MCF 10A (cell line): Measurements from ENCODE around the gene PGC. TPM values are rescaled to one million over a fixed set of nuclear protein-coding genes. Genes with fewer than 3 reads are reported as not detected.
A peak's percentile ranks its signal among the peaks of the same experiment; 100 is the strongest.

Source experiments
- BruUV-seq: library from RNA; stranded (reverse); fragments of 400-500 nt; replicated peaks from 2 replicates; lab custom pipeline; 2021; lab: Mats Ljungman, UMichigan
- CTCF ChIA-PET: fragments of 300-600 bp; sonication (Branson Sonifier 250); formaldehyde crosslinking; extraction: SDS; loops from one replicate; lab custom pipeline; 2021; ENCODE audit warnings: antibody characterized with exemption, inconsistent platforms; lab: Yijun Ruan, JAX
- POLR2A ChIA-PET: fragments of 300-600, 350-650 bp; sonication (Branson Sonifier 250); formaldehyde crosslinking; extraction: SDS; loops from one replicate; lab custom pipeline; 2020; ENCODE audit warnings: antibody characterized with exemption, inconsistent platforms; lab: Yijun Ruan, JAX
- DNase-seq: peaks from one replicate; pipeline ENCODE4 v3.0.0-alpha.2; 2018; ENCODE audit not compliant: unreplicated experiment
- H3K27ac Mint-ChIP-seq: one replicate; pipeline ENCODE4 v1.8.0; 2022; ENCODE audit warnings: mild to moderate bottlenecking, low read depth, mixed read lengths; ENCODE audit not compliant: unreplicated experiment
- H3K27me3 Mint-ChIP-seq: one replicate; pipeline ENCODE4 v1.8.0; 2022; ENCODE audit warnings: mixed read lengths; ENCODE audit not compliant: insufficient read depth, unreplicated experiment
- H3K36me3 Mint-ChIP-seq: one replicate; pipeline ENCODE4 v1.8.0; 2022; ENCODE audit warnings: mild to moderate bottlenecking, moderate library complexity, mixed read lengths; ENCODE audit not compliant: insufficient read depth, unreplicated experiment
- H3K4me1 Mint-ChIP-seq: one replicate; pipeline ENCODE4 v1.8.0; 2022; ENCODE audit warnings: mixed read lengths; ENCODE audit not compliant: insufficient read depth, unreplicated experiment
- H3K4me3 Mint-ChIP-seq: one replicate; pipeline ENCODE4 v1.8.0; 2022; ENCODE audit warnings: mild to moderate bottlenecking, moderate library complexity, mixed read lengths; ENCODE audit not compliant: unreplicated experiment
- H3K9me3 Mint-ChIP-seq: one replicate; pipeline ENCODE4 v1.8.0; 2022; ENCODE audit warnings: mixed read lengths; ENCODE audit not compliant: unreplicated experiment
- intact Hi-C: fragments of 100-400 bp; cut with micrococcal nuclease; formaldehyde crosslinking; loops from 2 replicates; pipeline ENCODE4 v1.14.1; 2022
- total RNA-seq: library from RNA; stranded (reverse); gene quantifications from 2 replicates; pipeline ENCODE4 v1.2.3, GENCODE V29; 2022
- TF ChIP-seq, protein P1 (sequence below): fragments of 200-600 bp; IDR thresholded peaks from one replicate; pipeline ENCODE4 v1.8.0; 2022; ENCODE audit warnings: antibody characterized with exemption, mild to moderate bottlenecking; ENCODE audit not compliant: unreplicated experiment

Gene PGC
- total RNA-seq, 1 experiment from 2014 or later, result not detected

DNA sequence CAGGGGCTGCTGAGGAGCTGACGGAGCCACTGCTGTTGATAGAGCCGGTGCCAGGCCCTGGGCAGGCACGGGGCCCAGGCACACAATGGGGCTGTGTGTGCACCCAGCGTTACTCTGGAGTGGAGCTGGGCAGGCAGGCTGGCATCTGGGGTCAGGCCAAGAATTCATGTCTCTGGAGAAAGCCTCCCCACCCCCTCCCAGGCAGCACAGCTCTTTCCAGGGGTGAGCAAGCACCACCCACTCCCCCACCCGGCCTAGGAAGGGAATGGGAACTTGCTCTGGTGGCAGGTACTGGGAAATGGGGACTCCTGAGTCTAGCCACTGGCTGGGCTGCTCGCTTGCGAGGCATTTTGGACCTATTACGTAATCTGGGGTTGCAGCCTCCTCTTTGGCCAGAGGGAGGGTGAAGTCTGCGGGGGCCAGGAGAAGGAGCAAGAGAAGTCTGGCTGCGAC is 34.5 kb downstream of the PGC start:
- CTCF ChIA-PET, result interaction anchor here (0.6 to 1.8 kb wide), 10 partner anchors 8 to 76 kb away, joined by 3 to 7 read pairs (median 4); partner anchors contain the start of gene TOMM6

DNA sequence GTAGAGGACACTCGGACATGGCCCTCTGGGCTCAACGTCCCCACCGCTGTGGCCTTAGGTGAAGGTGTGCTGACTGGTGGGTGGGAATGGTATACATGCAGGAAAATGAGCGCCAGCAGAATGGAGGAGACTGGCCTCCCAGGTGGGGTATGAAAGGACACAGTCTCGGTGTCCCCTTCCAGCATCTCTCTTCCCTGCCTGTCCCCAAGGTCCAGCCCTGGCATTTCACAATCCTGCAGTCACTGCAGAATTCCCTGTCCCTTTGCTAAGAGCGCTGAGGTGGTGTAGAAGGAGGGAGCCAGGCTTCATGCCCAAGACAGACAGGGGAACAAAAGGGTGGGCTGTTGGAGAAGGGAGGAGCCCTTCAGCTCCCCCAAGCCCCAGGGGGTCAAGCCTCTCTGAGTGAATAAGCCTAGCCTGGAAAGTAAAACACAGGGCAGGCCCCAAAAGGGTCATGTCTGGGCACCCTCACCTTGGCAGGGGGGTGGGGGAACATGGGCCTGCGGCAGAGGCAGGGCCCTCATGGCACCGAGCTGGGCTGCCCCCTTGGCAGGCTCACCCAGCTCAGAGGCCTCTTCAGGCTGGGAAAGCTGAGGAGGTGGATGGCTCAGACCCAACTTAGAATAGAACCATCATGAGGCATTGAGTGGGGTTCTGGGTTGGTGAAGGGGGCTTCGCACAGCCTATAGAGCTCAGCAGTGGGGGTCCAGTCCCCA is 35.7 kb downstream of the PGC start:
- ChIA-PET CTCF (interaction anchor here (0.6 to 0.7 kb wide), 3 partner anchors 33 to 754 kb away, joined by 3 to 4 read pairs (median 3); no protein-coding TSS in a partner anchor), POLR2A (interaction anchor here (3.6 to 9.4 kb wide), 2 partner anchors 11 to 23 kb away, joined by 52 to 98 read pairs; partner anchors contain the start of gene TFEB)
- intact Hi-C loops, result no loop called here
- Mint-ChIP-seq H3K36me3 (peaks cover 15% of the 10 kb centered on the region), H3K27ac (peak overlapping the region; percentile 35), H3K4me1 (peaks cover 53% of the 10 kb centered on the region), H3K4me3 (no peak overlapping the region), H3K9me3 (no peaks in the 10 kb centered on the region), H3K27me3 (no peaks in the 10 kb centered on the region)
- TF ChIP-seq, protein P1, sequence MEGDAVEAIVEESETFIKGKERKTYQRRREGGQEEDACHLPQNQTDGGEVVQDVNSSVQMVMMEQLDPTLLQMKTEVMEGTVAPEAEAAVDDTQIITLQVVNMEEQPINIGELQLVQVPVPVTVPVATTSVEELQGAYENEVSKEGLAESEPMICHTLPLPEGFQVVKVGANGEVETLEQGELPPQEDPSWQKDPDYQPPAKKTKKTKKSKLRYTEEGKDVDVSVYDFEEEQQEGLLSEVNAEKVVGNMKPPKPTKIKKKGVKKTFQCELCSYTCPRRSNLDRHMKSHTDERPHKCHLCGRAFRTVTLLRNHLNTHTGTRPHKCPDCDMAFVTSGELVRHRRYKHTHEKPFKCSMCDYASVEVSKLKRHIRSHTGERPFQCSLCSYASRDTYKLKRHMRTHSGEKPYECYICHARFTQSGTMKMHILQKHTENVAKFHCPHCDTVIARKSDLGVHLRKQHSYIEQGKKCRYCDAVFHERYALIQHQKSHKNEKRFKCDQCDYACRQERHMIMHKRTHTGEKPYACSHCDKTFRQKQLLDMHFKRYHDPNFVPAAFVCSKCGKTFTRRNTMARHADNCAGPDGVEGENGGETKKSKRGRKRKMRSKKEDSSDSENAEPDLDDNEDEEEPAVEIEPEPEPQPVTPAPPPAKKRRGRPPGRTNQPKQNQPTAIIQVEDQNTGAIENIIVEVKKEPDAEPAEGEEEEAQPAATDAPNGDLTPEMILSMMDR, result no peak
- BruUV-seq, result no TSS peak
- DNase-seq, result no peak

More for the DNA sequence above, 34.5 kb downstream of the PGC start:
- peak overlapping the region; percentile 45 for H3K4me3 Mint-ChIP-seq
- peaks cover 15% of the 10 kb centered on the region for H3K36me3 Mint-ChIP-seq
- DNase-seq, result peak; percentile 90
- POLR2A ChIA-PET, result interaction anchor here (0.5 to 9.4 kb wide), 11 partner anchors 10 to 379 kb away, joined by 3 to 98 read pairs (median 7); partner anchors contain the start of genes TAF8 and TFEB
- intact Hi-C loops, result loop anchor here (1.0 kb wide), 1 partner anchor 22 kb away; no protein-coding TSS in a partner anchor
- BruUV-seq, result no TSS peak
- H3K27ac Mint-ChIP-seq, result peak overlapping the region; percentile 35
- H3K4me1 Mint-ChIP-seq, result peaks cover 46% of the 10 kb centered on the region
- TF ChIP-seq, protein P1, result no peak
- no peaks in the 10 kb centered on the region for H3K9me3 Mint-ChIP-seq
- no peaks in the 10 kb centered on the region for H3K27me3 Mint-ChIP-seq

GRCh38 chr6:41709375-41709774 is 37.8 kb downstream of the PGC start:
- intact Hi-C loops, result no loop called here
- no peak overlapping the region for H3K4me3 Mint-ChIP-seq
- CTCF ChIA-PET, result interaction anchor here (1.6 kb wide), 1 partner anchor 26 kb away, joined by 6 read pairs; no protein-coding TSS in a partner anchor
- DNase-seq, result no peak
- no peaks in the 10 kb centered on the region for H3K9me3 Mint-ChIP-seq
- TF ChIP-seq, protein P1, result no peak
- peaks cover 15% of the 10 kb centered on the region for H3K36me3 Mint-ChIP-seq
- BruUV-seq, result no TSS peak
- peaks cover 59% of the 10 kb centered on the region for H3K4me1 Mint-ChIP-seq
- H3K27me3 Mint-ChIP-seq, result no peaks in the 10 kb centered on the region
- POLR2A ChIA-PET, result interaction anchor here (1.5 kb wide), 1 partner anchor 25 kb away, joined by 5 read pairs; no protein-coding TSS in a partner anchor
- H3K27ac Mint-ChIP-seq, result no peak overlapping the region

DNA sequence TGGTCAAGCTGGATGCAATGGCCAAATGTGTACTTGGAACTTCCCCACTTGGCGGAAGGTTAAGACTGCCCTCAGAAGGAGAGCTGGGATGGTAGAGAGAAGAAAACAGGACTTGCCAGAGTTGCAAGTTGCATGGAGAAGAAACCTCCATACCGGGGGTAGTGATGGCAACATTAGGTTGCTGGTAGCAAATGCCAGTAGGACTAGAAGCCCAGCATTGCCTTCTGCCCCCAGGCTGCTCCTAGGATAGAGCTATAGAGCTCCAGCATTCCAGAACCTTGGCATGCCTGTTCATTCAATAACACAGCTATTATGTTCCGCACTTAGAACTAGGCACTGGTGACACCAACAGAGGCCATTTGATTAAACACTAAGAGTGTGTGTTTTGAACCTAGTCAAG is 38.3 kb downstream of the PGC start:
- TF ChIP-seq, protein P1, result no peak
- ChIA-PET CTCF (interaction anchor here (1.6 kb wide), 1 partner anchor 26 kb away, joined by 6 read pairs; no protein-coding TSS in a partner anchor), POLR2A (interaction anchor here (1.2 to 1.5 kb wide), 2 partner anchors 9 to 26 kb away, joined by 5 read pairs; no protein-coding TSS in a partner anchor)
- Mint-ChIP-seq H3K36me3 (peaks cover 10% of the 10 kb centered on the region), H3K4me3 (no peak overlapping the region), H3K9me3 (no peaks in the 10 kb centered on the region), H3K27me3 (no peaks in the 10 kb centered on the region), H3K4me1 (peaks cover 54% of the 10 kb centered on the region), H3K27ac (no peak overlapping the region)
- no peak for DNase-seq
- no TSS peak for BruUV-seq
- intact Hi-C loops, result no loop called here
